Measurements from ENCODE around the gene B4GALNT4. TPM values are rescaled to one million over a fixed set of nuclear protein-coding genes. Genes with fewer than 3 reads are reported as not detected.

B4GALNT4 gene
- total RNA-seq, 1 donor from 2014 or later = 201 TPM

- DNase-seq (ENCODE audit: low read depth, low spot score) = no peak
- Mint-ChIP-seq H3K36me3 (ENCODE audit: low read depth) (no peaks in the 10 kb centered on the region), H3K9me3 (no peaks in the 10 kb centered on the region), H3K27me3 (ENCODE audit: low read depth) (peaks cover 38% of the 10 kb centered on the region), H3K27ac (ENCODE audit: unreplicated experiment) (no peak overlapping the region), H3K4me3 (no peak overlapping the region), H3K4me1 (no peaks in the 10 kb centered on the region)
- TF ChIP-seq CTCF (conservative IDR thresholded peaks at IDR 0.05) = no peak
Measured at GRCh38 chr11:413120-414081, 44.1 kb downstream of the B4GALNT4 start.

DNA sequence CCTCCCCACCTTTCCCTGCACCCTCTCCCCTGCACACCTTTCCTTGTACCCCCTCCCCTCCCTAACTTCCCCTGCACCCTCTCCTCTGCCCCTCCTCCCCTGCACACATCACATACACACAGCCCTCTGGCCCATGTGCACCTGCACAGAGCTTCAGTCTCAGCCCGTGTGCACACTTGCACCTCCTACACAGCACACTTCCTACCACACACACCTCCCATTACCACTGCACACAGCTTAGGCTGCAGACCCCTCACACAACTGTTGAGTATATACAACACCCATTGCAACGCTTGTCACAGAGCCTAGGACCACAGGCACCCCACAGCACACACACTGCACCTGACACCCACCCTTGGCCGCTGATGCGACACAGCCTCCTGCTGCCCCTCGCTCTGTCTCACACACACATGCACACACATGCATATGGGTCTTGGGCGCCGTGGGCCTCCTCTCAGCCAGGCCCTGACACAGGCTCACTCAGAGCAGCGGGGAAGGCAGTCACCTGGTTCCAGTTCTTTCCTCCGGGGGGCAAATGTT is 45.1 kb downstream of the B4GALNT4 start:
- H3K36me3 Mint-ChIP-seq (ENCODE audit: low read depth) = no peaks in the 10 kb centered on the region
- H3K4me1 Mint-ChIP-seq = no peaks in the 10 kb centered on the region
- no peak for TF ChIP-seq CTCF (conservative IDR thresholded peaks at IDR 0.05)
- no peak overlapping the region for H3K27ac Mint-ChIP-seq (ENCODE audit: unreplicated experiment)
- peaks cover 45% of the 10 kb centered on the region for H3K27me3 Mint-ChIP-seq (ENCODE audit: low read depth)
- DNase-seq (ENCODE audit: low read depth, low spot score) = no peak
- no peaks in the 10 kb centered on the region for H3K9me3 Mint-ChIP-seq
- no peak overlapping the region for H3K4me3 Mint-ChIP-seq

GRCh38 chr11:415640-416041 is 46.3 kb downstream of the B4GALNT4 start:
- TF ChIP-seq CTCF (conservative IDR thresholded peaks at IDR 0.05) = no peak
- no peak overlapping the region for H3K4me3 Mint-ChIP-seq
- H3K27me3 Mint-ChIP-seq (ENCODE audit: low read depth) = peaks cover 48% of the 10 kb centered on the region
- H3K4me1 Mint-ChIP-seq = no peaks in the 10 kb centered on the region
- no peak for DNase-seq (ENCODE audit: low read depth, low spot score)
- no peaks in the 10 kb centered on the region for H3K9me3 Mint-ChIP-seq
- H3K36me3 Mint-ChIP-seq (ENCODE audit: low read depth) = no peaks in the 10 kb centered on the region
- no peak overlapping the region for H3K27ac Mint-ChIP-seq (ENCODE audit: unreplicated experiment)

GRCh38 chr11:416051-416756 is 46.9 kb downstream of the B4GALNT4 start:
- Mint-ChIP-seq H3K9me3 (no peaks in the 10 kb centered on the region), H3K27ac (ENCODE audit: unreplicated experiment) (no peak overlapping the region), H3K4me1 (no peaks in the 10 kb centered on the region), H3K4me3 (no peak overlapping the region), H3K36me3 (ENCODE audit: low read depth) (no peaks in the 10 kb centered on the region), H3K27me3 (ENCODE audit: low read depth) (peaks cover 48% of the 10 kb centered on the region)
- DNase-seq (ENCODE audit: low read depth, low spot score) = no peak
- TF ChIP-seq CTCF (conservative IDR thresholded peaks at IDR 0.05) = no peak

DNA sequence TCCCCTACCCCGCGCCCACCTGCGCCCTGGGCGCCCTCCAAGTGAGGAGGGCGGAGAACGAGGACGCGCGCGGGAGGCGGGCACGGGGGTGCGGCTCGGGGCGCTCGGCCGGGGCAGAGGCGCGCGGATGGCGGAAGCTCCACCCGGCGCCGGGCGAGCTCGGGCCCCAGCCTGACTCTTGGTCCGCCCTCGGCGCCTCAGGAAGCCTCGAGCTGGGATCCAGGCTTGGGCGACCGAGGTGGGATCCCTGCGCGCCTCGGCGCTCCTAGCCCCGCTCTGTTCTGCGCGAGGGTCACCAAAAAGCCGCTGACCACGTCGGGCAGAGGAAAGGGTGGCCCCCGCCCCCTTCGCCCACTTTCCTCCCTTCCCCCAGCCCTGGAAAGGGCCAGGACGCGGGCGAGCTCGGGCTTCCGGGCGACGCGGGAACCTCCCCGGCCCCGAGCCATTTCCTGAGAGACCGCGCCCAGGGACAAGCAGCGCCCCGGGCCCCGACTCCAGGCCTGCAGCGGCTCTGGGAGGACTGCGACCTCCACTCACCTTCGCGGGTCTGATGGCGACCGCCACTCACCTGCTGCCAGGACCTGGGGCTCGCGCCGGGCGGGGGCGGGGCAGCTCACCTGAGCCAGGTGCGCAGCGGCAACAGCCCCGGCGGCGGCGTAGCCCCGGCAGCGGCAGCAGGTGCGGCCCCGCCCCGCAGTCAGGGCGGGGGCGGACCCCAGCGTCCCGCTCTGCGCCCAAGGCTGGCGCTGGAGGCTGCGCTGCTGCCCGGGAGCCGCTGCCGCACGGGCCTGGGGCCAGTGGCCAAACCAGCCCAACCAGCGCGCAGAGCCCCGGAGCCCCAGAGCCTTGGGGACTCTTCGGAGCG is 47.7 kb downstream of the B4GALNT4 start:
- no peak for DNase-seq (ENCODE audit: low read depth, low spot score)
- Mint-ChIP-seq H3K4me1 (no peaks in the 10 kb centered on the region), H3K27me3 (ENCODE audit: low read depth) (peaks cover 50% of the 10 kb centered on the region), H3K27ac (ENCODE audit: unreplicated experiment) (no peak overlapping the region), H3K4me3 (no peak overlapping the region), H3K9me3 (no peaks in the 10 kb centered on the region), H3K36me3 (ENCODE audit: low read depth) (no peaks in the 10 kb centered on the region)
- TF ChIP-seq CTCF (conservative IDR thresholded peaks at IDR 0.05) = no peak

Measured in neural crest cell (in vitro differentiated cells).